Measurements from ENCODE around the gene SH3GL1. TPM values are rescaled to one million over a fixed set of nuclear protein-coding genes. Genes with fewer than 3 reads are reported as not detected.

Gene SH3GL1
- total RNA-seq, 1 donor from 2014 or later: 95.3 TPM

- TF ChIP-seq CTCF (conservative IDR thresholded peaks at IDR 0.05): no peak
- H3K36me3 Mint-ChIP-seq (ENCODE audit: low read depth): no peaks in the 10 kb centered on the region
- H3K4me3 Mint-ChIP-seq: no peak overlapping the region
- DNase-seq (ENCODE audit: low read depth, low spot score): no peak
- peaks cover 1% of the 10 kb centered on the region for H3K27me3 Mint-ChIP-seq (ENCODE audit: low read depth)
- peaks cover 34% of the 10 kb centered on the region for H3K4me1 Mint-ChIP-seq
- H3K9me3 Mint-ChIP-seq: no peaks in the 10 kb centered on the region
- no peak overlapping the region for H3K27ac Mint-ChIP-seq (ENCODE audit: unreplicated experiment)
Measured at GRCh38 chr19:4373013-4373367, 27.4 kb downstream of the SH3GL1 start.

- no peak overlapping the region for H3K4me3 Mint-ChIP-seq
- peaks cover 4% of the 10 kb centered on the region for H3K27me3 Mint-ChIP-seq (ENCODE audit: low read depth)
- no peak for TF ChIP-seq CTCF (conservative IDR thresholded peaks at IDR 0.05)
- DNase-seq (ENCODE audit: low read depth, low spot score): no peak
- peaks cover 37% of the 10 kb centered on the region for H3K4me1 Mint-ChIP-seq
- no peak overlapping the region for H3K27ac Mint-ChIP-seq (ENCODE audit: unreplicated experiment)
- no peaks in the 10 kb centered on the region for H3K9me3 Mint-ChIP-seq
- H3K36me3 Mint-ChIP-seq (ENCODE audit: low read depth): no peaks in the 10 kb centered on the region
Measured at GRCh38 chr19:4372165-4373012, 28.0 kb downstream of the SH3GL1 start.

GRCh38 chr19:4371247-4372164, 28.8 kb downstream of the SH3GL1 start:
- H3K27ac Mint-ChIP-seq (ENCODE audit: unreplicated experiment): no peak overlapping the region
- no peak for TF ChIP-seq CTCF (conservative IDR thresholded peaks at IDR 0.05)
- DNase-seq (ENCODE audit: low read depth, low spot score): no peak
- H3K4me3 Mint-ChIP-seq: peak overlapping the region; percentile 49
- H3K27me3 Mint-ChIP-seq (ENCODE audit: low read depth): peaks cover 4% of the 10 kb centered on the region
- H3K9me3 Mint-ChIP-seq: no peaks in the 10 kb centered on the region
- H3K36me3 Mint-ChIP-seq (ENCODE audit: low read depth): no peaks in the 10 kb centered on the region
- H3K4me1 Mint-ChIP-seq: peaks cover 35% of the 10 kb centered on the region

GRCh38 chr19:4370418-4371041, 29.8 kb downstream of the SH3GL1 start:
- TF ChIP-seq CTCF (conservative IDR thresholded peaks at IDR 0.05): no peak
- no peak for DNase-seq (ENCODE audit: low read depth, low spot score)
- H3K27ac Mint-ChIP-seq (ENCODE audit: unreplicated experiment): no peak overlapping the region
- peaks cover 4% of the 10 kb centered on the region for H3K27me3 Mint-ChIP-seq (ENCODE audit: low read depth)
- H3K36me3 Mint-ChIP-seq (ENCODE audit: low read depth): no peaks in the 10 kb centered on the region
- H3K9me3 Mint-ChIP-seq: no peaks in the 10 kb centered on the region
- H3K4me3 Mint-ChIP-seq: peak overlapping the region; percentile 49
- H3K4me1 Mint-ChIP-seq: peaks cover 25% of the 10 kb centered on the region

GRCh38 chr19:4369888-4370260, 30.5 kb downstream of the SH3GL1 start:
- TF ChIP-seq CTCF (conservative IDR thresholded peaks at IDR 0.05): peak; percentile 50
- Mint-ChIP-seq H3K4me1 (peaks cover 23% of the 10 kb centered on the region), H3K27me3 (ENCODE audit: low read depth) (peaks cover 4% of the 10 kb centered on the region), H3K4me3 (peak overlapping the region; percentile 49), H3K9me3 (no peaks in the 10 kb centered on the region), H3K36me3 (ENCODE audit: low read depth) (no peaks in the 10 kb centered on the region), H3K27ac (ENCODE audit: unreplicated experiment) (no peak overlapping the region)
- peak; percentile 36 for DNase-seq (ENCODE audit: low read depth, low spot score)
